BLaER1 (cell line): ENCODE results near the gene KRTAP20-3.

Source experiments
- H3K27ac ChIP-seq: shearing (Covaris generic); formaldehyde crosslinking; 2 replicates; pipeline ENCODE4 v1.8.1; 2022
- H3K27me3 ChIP-seq: shearing (Covaris generic); formaldehyde crosslinking; 2 replicates; pipeline ENCODE4 v1.8.1; 2022
- H3K36me3 ChIP-seq: shearing (Covaris generic); formaldehyde crosslinking; 2 replicates; pipeline ENCODE4 v1.8.1; 2022
- H3K4me1 ChIP-seq: shearing (Covaris generic); formaldehyde crosslinking; 2 replicates; pipeline ENCODE4 v1.8.1; 2022
- H3K4me2 ChIP-seq: shearing (Covaris generic); formaldehyde crosslinking; 2 replicates; pipeline ENCODE4 v1.8.1; 2022
- H3K4me3 ChIP-seq: shearing (Covaris generic); formaldehyde crosslinking; 2 replicates; pipeline ENCODE4 v1.8.1; 2022
- H3K9ac ChIP-seq: shearing (Covaris generic); formaldehyde crosslinking; 2 replicates; pipeline ENCODE4 v1.8.1; 2022
- H3K9me3 ChIP-seq: shearing (Covaris generic); formaldehyde crosslinking; 2 replicates; pipeline ENCODE4 v1.8.1; 2022
- H4K20me1 ChIP-seq: shearing (Covaris generic); formaldehyde crosslinking; 2 replicates; pipeline ENCODE4 v1.8.1; 2022
- Cebpa-rat ChIP-seq: shearing (Covaris generic); IDR thresholded peaks from 2 replicates; pipeline ENCODE4 v1.8.1; 2022

Gene KRTAP20-3

GRCh38 chr21:30674312-30674711 is 31.6 kb downstream of the KRTAP20-3 start:
- no peak for TF ChIP-seq Cebpa-rat
- Histone ChIP-seq H3K4me2 (no peak overlapping the region), H3K36me3 (no peaks in the 10 kb centered on the region), H3K9me3 (no peaks in the 10 kb centered on the region), H4K20me1 (no peaks in the 10 kb centered on the region), H3K27me3 (no peaks in the 10 kb centered on the region), H3K4me3 (no peak overlapping the region), H3K9ac (no peak overlapping the region), H3K27ac (no peak overlapping the region), H3K4me1 (no peaks in the 10 kb centered on the region)

- Histone ChIP-seq H3K9ac (no peak overlapping the region), H3K4me2 (no peak overlapping the region), H3K36me3 (no peaks in the 10 kb centered on the region), H3K9me3 (no peaks in the 10 kb centered on the region), H3K27me3 (no peaks in the 10 kb centered on the region), H3K4me1 (no peaks in the 10 kb centered on the region), H4K20me1 (no peaks in the 10 kb centered on the region), H3K27ac (no peak overlapping the region), H3K4me3 (no peak overlapping the region)
- TF ChIP-seq Cebpa-rat, result no peak
Observed at GRCh38 chr21:30676737-30677136, 34.1 kb downstream of the KRTAP20-3 start.

- no peak for TF ChIP-seq Cebpa-rat
- Histone ChIP-seq H3K9ac (no peak overlapping the region), H3K27me3 (no peaks in the 10 kb centered on the region), H3K4me1 (no peaks in the 10 kb centered on the region), H3K36me3 (no peaks in the 10 kb centered on the region), H3K9me3 (no peaks in the 10 kb centered on the region), H3K4me2 (no peak overlapping the region), H4K20me1 (no peaks in the 10 kb centered on the region), H3K4me3 (no peak overlapping the region), H3K27ac (no peak overlapping the region)
Observed at GRCh38 chr21:30680586-30680985, 37.9 kb downstream of the KRTAP20-3 start.

- Histone ChIP-seq H3K36me3 (no peaks in the 10 kb centered on the region), H3K9me3 (no peaks in the 10 kb centered on the region), H3K27ac (no peak overlapping the region), H3K9ac (no peak overlapping the region), H4K20me1 (no peaks in the 10 kb centered on the region), H3K4me3 (no peak overlapping the region), H3K4me2 (no peak overlapping the region), H3K4me1 (no peaks in the 10 kb centered on the region), H3K27me3 (no peaks in the 10 kb centered on the region)
- TF ChIP-seq Cebpa-rat, result no peak
Observed at GRCh38 chr21:30684506-30684905, 41.8 kb downstream of the KRTAP20-3 start.

- Histone ChIP-seq H3K9me3 (no peaks in the 10 kb centered on the region), H4K20me1 (no peaks in the 10 kb centered on the region), H3K4me1 (no peaks in the 10 kb centered on the region), H3K27me3 (no peaks in the 10 kb centered on the region), H3K4me3 (no peak overlapping the region), H3K36me3 (no peaks in the 10 kb centered on the region), H3K4me2 (no peak overlapping the region), H3K27ac (no peak overlapping the region), H3K9ac (no peak overlapping the region)
- TF ChIP-seq Cebpa-rat, result no peak
Observed at GRCh38 chr21:30689822-30690221, 47.2 kb downstream of the KRTAP20-3 start.
